NCI-H2081 treated with DMSO at 0.1 percent for 48 hours (cell line): Measurements from ENCODE around the gene SLX4IP.
"Not testable (repeated sequence)": the region's sequence is repeated elsewhere in the genome, so short reads cannot be mapped to it uniquely, and the experiment has no call there.

ENCODE experiments used
- DNase-seq: peaks from one replicate; lab custom pipeline; 2025; lab: John Stamatoyannopoulos, UW

Gene SLX4IP

DNA sequence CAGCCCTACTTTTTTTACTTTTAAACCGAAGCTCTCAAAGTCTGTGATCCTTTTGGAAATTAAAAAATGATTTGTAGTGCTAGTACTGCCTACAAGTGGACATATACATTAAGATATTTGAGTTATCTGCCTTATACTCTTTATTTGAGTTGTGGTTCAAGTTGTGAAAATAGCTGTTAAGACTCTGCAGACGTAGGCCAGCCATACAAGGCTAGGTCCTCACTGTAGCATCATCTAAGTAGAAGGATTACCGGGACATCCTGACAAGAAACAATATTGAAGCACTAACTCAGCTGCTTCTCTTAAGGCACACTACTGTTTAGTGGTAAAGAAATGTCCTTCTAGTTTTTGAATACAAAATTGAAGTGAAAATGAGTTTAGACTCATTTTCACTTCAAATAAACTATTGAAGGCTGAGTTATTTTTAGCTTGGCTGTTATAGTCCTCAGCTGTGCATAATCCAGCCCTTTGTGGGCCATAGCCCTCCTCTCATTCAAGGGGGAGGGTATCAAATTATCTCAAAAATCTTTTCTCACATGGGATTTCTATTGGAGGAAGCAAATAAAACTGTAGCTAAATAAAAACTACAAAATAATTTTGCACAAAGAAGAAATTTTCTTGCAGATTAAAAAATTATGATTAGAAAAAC, 170.6 kb downstream of the SLX4IP start:
- no peak for DNase-seq

DNA sequence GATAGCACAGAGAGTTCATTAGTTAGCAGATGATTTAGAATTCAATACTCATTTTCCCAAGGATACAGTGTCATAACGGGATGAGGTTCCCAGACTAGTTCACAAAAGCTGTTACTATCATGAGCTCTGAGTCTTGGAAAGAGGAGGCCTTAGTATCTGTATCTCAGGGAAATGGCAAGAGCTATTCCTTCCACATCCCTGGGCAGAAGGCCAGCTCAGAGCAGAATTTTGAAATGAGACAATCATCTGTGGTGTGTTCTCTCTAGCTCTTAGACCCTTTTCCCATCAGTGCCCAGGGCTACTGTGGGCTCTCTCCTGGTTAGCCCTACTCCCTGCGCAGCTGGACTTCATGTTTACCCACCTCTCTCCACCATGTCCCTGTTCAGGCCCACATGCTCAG, 174.2 kb downstream of the SLX4IP start:
- no peak for DNase-seq

DNA sequence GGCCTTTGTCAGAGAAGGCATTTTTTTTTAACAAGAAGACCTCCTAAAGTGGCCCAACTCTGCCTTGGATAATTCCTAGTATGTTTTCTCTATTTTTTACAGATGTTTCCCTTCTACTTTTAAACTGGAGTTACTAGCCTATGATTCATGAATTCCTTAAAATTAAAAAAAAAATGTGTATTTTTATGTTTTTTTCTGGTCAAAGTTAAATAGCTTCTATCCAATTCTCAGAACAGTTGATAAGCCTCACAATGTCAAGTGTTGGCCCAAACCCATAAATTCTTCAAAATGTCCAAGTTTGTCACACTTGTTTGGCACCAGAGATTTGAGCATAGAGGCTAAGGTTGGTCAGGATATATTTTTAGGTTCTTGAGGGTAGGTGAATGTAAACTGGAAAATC, 174.7 kb downstream of the SLX4IP start:
- DNase-seq, result no peak

DNA sequence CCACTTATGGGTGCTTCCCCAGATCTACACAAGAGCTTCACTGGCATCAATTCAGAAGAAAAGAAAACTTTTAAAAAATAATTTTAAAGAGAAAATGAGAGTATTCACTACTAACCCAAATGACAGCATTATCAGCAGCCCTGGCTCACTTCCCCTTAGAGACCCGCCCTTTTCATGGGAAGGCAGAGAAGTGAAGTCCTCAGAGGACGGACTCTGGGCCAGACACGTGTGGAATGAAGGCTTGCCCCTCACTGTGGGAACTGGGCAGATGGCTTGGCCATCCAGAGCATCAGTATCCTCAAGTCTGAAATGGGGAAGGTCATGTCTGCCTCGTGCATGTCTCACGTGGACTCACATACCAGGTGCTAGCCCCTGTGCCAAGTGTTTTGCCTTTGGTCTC, 175.1 kb downstream of the SLX4IP start:
- no peak for DNase-seq

- DNase-seq, result no peak
Measured at GRCh38 chr20:10611357-10611756, 176.3 kb downstream of the SLX4IP start.

DNA sequence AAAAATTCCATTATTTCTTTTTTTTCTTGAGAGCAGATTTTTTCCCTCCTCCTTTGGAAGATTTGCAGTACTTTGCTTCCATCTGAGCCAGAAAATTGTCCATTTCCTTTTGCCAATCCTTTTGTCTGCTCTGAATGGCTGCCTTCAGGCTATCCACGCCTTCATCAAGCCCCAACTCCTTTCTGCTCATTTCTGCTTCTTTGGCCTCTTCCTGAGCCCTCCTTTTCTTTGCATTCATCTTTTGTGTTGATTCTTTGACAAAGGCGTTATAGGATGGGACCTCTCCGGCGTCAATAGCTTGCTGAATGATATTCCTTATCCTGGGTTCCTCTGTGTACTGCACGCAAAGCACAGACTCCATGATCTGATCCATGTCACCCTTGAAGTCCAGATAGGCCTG, 178.3 kb downstream of the SLX4IP start:
- DNase-seq, result not testable (repeated sequence)

- DNase-seq, result no peak
Measured at GRCh38 chr20:10613911-10614310, 178.8 kb downstream of the SLX4IP start.

GRCh38 chr20:10616212-10616611, 181.1 kb downstream of the SLX4IP start:
- DNase-seq, result no peak

- not testable (repeated sequence) for DNase-seq
Measured at GRCh38 chr20:10617549-10618133, 182.5 kb downstream of the SLX4IP start.

DNA sequence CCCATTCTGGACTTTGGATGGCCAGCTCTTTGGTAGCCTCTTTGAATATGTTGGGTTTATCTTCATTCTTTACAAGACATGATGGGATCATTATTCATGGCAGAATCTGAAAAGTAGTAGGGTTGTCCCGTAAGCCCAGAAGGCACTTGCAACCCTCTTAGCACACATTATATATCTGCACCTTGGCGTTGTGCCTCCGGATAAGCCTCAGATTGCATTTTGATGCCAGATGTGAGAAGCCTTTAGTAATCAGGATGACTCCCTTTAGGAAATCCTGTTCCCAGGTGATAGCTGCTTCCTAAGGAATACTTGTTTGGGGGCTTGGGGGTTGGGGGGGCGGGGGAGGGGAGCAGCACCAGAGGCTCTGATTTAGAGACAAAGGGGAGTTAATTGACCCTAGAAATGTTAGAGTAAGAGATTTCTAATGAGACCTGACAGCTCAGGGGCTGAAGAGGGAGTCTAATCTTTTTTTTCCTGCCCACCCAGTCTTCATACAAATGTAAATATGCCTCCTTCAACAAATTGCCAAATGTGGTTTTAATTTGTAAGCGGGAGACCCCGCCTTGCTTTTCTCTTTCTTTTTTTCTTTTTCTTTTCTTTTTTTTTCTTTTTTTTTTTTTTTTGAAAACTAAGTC, 183.6 kb downstream of the SLX4IP start:
- DNase-seq, result no peak

- DNase-seq, result no peak
Measured at GRCh38 chr20:10619427-10619826, 184.3 kb downstream of the SLX4IP start.

DNA sequence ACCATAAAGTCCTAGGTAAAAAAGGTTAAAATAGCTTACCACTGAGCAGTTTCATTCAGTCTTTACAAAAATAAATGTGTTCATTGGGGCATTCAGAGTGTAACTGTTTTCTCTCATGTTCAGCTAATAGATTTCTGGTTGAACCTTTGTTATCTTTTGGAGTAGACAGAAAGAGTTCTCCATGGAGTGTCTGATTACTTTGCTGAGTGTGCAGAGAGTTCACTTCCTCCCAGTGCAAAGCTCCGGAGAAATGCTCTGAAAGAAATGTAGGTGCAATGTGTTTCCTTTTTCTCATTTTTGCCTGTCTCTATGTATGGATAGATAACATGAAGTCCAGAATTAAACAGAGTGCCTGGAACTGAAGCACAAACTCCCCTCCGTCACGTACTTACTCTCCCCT, 186.0 kb downstream of the SLX4IP start:
- DNase-seq, result no peak

DNA sequence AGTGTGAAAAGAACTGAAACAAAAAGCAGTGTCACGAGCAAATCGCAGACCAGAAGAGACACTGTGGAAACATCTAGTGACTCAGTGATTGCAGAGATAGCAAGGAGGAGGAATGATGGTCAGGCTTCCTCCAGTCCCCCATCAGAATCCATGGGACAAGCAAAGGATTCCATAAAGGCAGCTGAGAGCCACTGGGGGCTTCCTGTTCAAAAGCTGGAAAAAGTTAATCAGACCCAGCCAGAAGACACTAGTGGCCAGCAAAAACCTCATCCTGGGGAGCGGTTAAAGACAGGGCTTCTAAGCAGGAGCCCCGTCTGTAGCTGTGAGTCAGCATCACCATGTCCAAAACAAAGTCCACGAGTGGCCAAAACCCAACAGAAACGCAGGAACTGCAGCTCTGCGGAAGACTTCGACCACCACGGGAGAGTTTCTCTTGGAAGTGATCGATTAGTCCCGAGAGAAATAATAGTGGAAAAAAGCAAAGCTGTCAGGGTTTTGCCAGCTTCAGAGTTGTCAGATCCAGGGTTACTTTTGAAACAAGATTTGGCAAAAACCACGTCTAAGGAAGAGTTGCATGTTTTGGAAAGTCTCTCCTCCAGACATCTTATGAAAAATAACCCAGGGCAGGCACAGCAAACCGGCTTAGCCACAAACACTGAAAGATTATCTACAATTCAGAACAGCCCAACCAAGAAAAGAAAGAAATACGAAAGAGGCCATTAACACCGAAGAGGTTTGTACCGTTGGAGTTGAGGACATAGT, 187.7 kb downstream of the SLX4IP start:
- no peak for DNase-seq

DNA sequence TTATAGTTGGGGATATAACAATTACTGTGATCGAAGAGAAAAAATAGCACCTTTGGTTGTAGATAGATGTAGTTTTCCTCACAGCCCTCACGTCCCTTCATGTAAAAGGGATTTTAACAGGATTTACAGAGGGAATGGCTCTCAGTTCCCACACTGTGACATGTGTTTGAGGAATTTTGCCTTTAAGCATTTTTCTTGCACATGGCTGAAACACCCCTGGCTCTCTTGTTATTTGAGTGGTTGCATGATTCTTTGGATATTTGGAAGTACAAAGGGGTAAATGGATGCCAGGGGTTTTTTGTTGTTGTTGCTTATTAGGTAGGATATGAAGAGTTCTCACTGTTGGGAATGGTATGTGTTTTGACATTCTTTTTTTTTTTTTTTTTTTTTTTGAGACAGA, 190.5 kb downstream of the SLX4IP start:
- DNase-seq, result no peak

- DNase-seq, result no peak
Measured at GRCh38 chr20:10626896-10627295, 191.8 kb downstream of the SLX4IP start.

DNA sequence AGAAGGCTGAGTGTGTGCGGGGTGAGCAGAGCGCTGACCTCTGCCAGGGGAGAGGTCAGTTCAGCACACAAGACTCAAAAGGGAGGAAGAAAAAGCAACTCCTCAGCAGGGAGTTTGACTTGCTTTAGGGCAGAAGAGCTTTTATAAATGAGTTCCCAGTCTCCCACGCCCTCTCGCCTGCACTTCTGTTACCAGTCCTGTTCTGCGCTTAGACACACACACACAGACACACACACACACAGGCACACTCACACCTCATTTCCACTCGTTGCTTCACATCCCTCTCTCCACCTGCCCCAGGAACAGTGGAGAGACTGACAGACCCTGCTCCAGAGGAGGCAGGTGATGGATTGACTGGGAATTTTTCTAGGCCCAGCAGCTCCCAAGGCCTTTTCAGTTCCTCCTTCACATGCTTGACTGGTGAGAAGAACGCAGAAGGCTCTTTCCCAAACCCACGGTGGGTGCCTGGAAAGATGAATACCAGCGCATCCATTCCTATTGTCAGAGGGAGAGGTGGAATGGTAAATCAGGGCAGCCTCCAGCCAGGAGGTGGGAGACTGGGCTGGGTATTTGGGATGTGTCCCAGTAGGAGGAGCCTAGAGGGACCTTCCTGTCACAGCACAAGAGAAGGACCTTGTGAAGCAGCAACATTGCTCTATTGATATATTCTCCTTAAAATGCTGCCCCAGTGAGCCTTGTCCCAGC, 195.0 kb downstream of the SLX4IP start:
- DNase-seq, result no peak

DNA sequence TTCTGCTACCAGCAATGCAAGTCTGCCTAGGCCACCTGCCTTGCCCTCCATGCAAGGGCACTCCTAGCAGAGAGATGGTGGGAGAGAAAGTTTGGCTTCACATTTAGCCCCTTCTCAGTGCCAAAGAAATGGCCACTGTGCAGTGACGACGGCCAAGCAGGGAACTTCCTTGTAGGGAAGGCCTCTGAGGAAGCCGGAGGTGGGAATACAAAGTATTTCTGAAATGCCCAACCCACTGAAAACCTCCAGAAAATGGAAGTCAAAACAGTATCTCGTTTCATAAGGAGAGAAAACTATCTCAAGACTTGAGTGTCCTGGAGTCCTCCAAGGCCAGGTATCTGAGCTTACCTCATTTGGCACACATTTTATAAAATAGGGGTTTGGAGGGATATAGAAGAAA, 196.0 kb downstream of the SLX4IP start:
- no peak for DNase-seq

GRCh38 chr20:10632721-10633509, 197.8 kb downstream of the SLX4IP start:
- no peak for DNase-seq

GRCh38 chr20:10633718-10634117, 198.6 kb downstream of the SLX4IP start:
- no peak for DNase-seq

DNA sequence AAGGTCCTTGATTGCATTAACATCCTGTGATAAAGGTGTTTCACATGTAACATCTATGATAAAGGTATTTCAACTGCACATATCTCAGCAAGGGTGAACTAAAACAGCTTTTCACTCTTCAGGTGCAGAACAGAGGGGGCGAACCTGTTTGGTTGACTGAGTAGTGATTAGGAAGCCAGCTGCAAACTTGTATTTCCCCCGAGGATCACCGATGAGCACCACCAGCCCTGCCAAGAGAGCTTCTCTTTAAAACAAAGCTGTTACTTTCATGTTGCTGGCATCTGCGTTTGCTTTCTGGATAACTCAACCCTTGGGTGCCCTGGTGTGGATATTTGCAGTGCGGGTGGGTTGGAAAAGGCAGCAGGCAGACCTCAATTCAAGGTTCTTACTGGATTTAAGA, 199.1 kb downstream of the SLX4IP start:
- DNase-seq, result no peak

DNA sequence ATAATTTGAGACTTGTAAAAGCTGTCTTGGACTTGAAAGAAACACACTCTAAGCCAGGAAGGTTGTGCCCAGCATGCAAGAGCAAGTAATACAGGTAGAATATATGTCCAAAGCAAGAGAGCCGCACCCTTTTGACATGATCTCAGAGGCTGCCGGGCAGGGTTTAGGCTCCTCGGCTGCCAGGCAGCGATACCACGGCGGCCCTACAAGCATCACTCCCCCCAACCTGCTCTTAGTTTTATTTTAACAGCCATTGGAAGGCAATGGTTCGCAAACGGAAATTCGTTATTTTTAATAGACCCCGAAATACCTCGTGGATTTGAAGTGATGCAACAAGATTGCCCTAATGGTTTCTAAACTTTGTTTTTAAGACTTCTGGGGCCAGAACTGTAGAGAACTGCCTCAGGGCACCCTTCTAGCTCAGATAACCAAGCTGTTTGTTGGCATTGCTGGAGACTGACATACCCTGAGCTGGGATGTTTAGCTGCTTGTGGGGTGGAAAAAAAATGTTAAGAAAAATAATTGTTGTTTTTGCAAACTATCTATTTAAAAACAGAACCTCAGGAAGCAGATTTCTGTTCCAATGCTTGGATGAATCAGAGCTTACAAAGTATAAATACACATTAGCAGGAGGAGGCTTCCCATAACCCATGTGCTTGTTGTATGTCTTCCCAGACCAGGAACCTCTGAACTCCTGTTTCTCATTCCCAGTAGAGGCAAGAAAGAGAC, 199.7 kb downstream of the SLX4IP start:
- no peak for DNase-seq
